Endothelial cell of umbilical vein (primary cell): Measurements from ENCODE around the gene SYNE1. TPM values are rescaled to one million over a fixed set of nuclear protein-coding genes. Genes with fewer than 3 reads are reported as not detected.

Experiments used
- BruUV-seq: library from RNA; stranded (reverse); fragments of 400-500 nt; replicated peaks from 2 replicates; lab custom pipeline; 2021; lab: Mats Ljungman, UMichigan
- CTCF ChIA-PET: fragments of 300-600, 350-600 bp; sonication (Branson Sonifier 250); formaldehyde crosslinking; loops from one replicate; lab custom pipeline; 2021; ENCODE audit warnings: antibody characterized with exemption, inconsistent platforms; lab: Charles Lee
- POLR2A ChIA-PET: fragments of 300-600, 350-600 bp; sonication (Branson Sonifier 250); formaldehyde crosslinking; loops from one replicate; lab custom pipeline; 2021; ENCODE audit warnings: antibody characterized with exemption, inconsistent platforms; lab: Charles Lee
- DNase-seq: peaks from one replicate; pipeline ENCODE4 v3.0.0-alpha.2; 2011; ENCODE audit warnings: low read depth, low spot score
- FAIRE-seq: peaks from 2 replicates; lab custom pipeline; 2011; peaks lifted over from hg19 to GRCh38; lab: Jason Lieb, UNC
- H2AFZ ChIP-seq: 2 replicates; pipeline ENCODE4 v1.6.0; 2012; ENCODE audit warnings: low read depth, low read length, control low read depth, inconsistent platforms
- H3K27ac ChIP-seq: 2 replicates; pipeline ENCODE4 v1.5.1; 2011; ENCODE audit warnings: low read depth, mild to moderate bottlenecking, control low read depth, low read length, moderate library complexity; ENCODE audit not compliant: insufficient read depth
- H3K27me3 ChIP-seq, 2 experiments: 2 replicates each; pipeline versions ENCODE4 v1.6.0 to v1.6.1; 2011; ENCODE audit warnings: low read length in 2 of 2, mixed read lengths in 1 of 2; ENCODE audit not compliant: control insufficient read depth in 2 of 2, insufficient read depth in 2 of 2
- H3K36me3 ChIP-seq, 2 experiments: 2 replicates in 1 of 2; 3 replicates in 1 of 2; pipeline ENCODE4 v1.5.1; 2011; ENCODE audit warnings: low read length in 2 of 2, mild to moderate bottlenecking in 1 of 2, moderate library complexity in 1 of 2; ENCODE audit not compliant: control insufficient read depth in 2 of 2, insufficient read depth in 2 of 2; ENCODE audit errors: extremely low read depth in 1 of 2
- H3K4me1 ChIP-seq: 3 replicates; pipeline ENCODE4 v1.5.1; 2011; ENCODE audit warnings: mild to moderate bottlenecking, low read length; ENCODE audit not compliant: control insufficient read depth, insufficient read depth; ENCODE audit errors: extremely low read depth
- H3K4me2 ChIP-seq: 2 replicates; pipeline ENCODE4 v1.6.1; 2011; ENCODE audit warnings: low read length, control low read depth, mixed read lengths; ENCODE audit not compliant: insufficient read depth
- H3K4me3 ChIP-seq, 3 experiments: fragments of 200-600 bp in 1 of 3; sonication (generic), shearing (Covaris generic) in 1 of 3; replicated peaks in 1 of 3; 2 replicates each; pipeline ENCODE4 v1.5.1; 2011 to 2016; ENCODE audit warnings: control low read depth in 3 of 3, low read length in 3 of 3, mild to moderate bottlenecking in 2 of 3, inconsistent platforms in 1 of 3, low read depth in 1 of 3, moderate library complexity in 1 of 3; ENCODE audit not compliant: insufficient read depth in 1 of 3
- H3K79me2 ChIP-seq: 2 replicates; pipeline ENCODE4 v1.6.0; 2012; ENCODE audit warnings: low read length, inconsistent platforms; ENCODE audit not compliant: control insufficient read depth, insufficient read depth
- H3K9ac ChIP-seq: replicated peaks from 2 replicates; pipeline ENCODE3; 2011; ENCODE audit warnings: low read length, control low read depth; ENCODE audit not compliant: insufficient read depth; ENCODE audit errors: extremely low read depth
- H3K9me1 ChIP-seq: replicated peaks from 3 replicates; pipeline ENCODE4 v1.6.0; 2011; ENCODE audit warnings: mild to moderate bottlenecking, low read length; ENCODE audit not compliant: control insufficient read depth, insufficient read depth; ENCODE audit errors: extremely low read depth
- H3K9me3 ChIP-seq: replicated peaks from 2 replicates; pipeline ENCODE4 v1.5.1; 2012; ENCODE audit warnings: low read length, inconsistent platforms; ENCODE audit not compliant: control insufficient read depth, insufficient read depth
- H4K20me1 ChIP-seq: replicated peaks from 2 replicates; pipeline ENCODE3; 2011; ENCODE audit warnings: mild to moderate bottlenecking, low read length; ENCODE audit not compliant: control insufficient read depth, insufficient read depth; ENCODE audit errors: extremely low read depth
- EZH2 ChIP-seq: IDR thresholded peaks from 2 replicates; pipeline ENCODE4 v1.6.1; 2012; ENCODE audit warnings: borderline replicate concordance, low read depth, mild to moderate bottlenecking, moderate library complexity, low read length, inconsistent platforms; ENCODE audit not compliant: severe bottlenecking
- MYC ChIP-seq: IDR thresholded peaks from one replicate; pipeline ENCODE4 v1.6.1; 2011; ENCODE audit warnings: mild to moderate bottlenecking, low read depth, low read length
- POLR2AphosphoS5 ChIP-seq: IDR thresholded peaks from 2 replicates; pipeline ENCODE4 v1.6.1; 2012; ENCODE audit warnings: low read depth, mild to moderate bottlenecking, control low read depth, low read length, moderate library complexity; ENCODE audit not compliant: insufficient read depth
- dilution Hi-C: fragments of 300-500 bp; cut with MboI; formaldehyde crosslinking; loops from one replicate; pipeline ENCODE4 v1.15.0; 2019; ENCODE audit warnings: low sequenced_read_pairs; ENCODE audit not compliant: extremely low pct_ligation_motif_present
- intact Hi-C: fragments of 100-400 bp; cut with micrococcal nuclease; formaldehyde crosslinking; loops from one replicate; pipeline ENCODE4 v1.10.0; 2022
- polyA plus RNA-seq, 4 experiments: library from polyadenylated mRNA; depleted of rRNA in 3 of 4; stranded (reverse) in 3 of 4; unstranded in 1 of 4; fragments of >200 nt; gene quantifications; 2 replicates each; pipeline versions ENCODE4 v1.2.1 to v1.2.3, GENCODE V29; 2011 to 2012; ENCODE audit warnings: missing spikeins in 1 of 4
- total RNA-seq: library from RNA; stranded (reverse); gene quantifications from 2 replicates; pipeline ENCODE4 v1.2.3, GENCODE V29; 2021
- TF ChIP-seq, protein P1 (sequence below), 2 donors: IDR thresholded peaks; 1 replicate in 1 of 2; 2 replicates in 1 of 2; pipeline ENCODE4 v1.5.1; 2011; ENCODE audit warnings: low read length in 2 of 2, mild to moderate bottlenecking in 2 of 2, moderate library complexity in 2 of 2, control low read depth in 1 of 2, inconsistent platforms in 1 of 2, low read depth in 1 of 2; ENCODE audit not compliant: insufficient read depth in 1 of 2; ENCODE audit errors: extremely low read depth in 1 of 2
- TF ChIP-seq, protein P2 (sequence below): IDR thresholded peaks from 2 replicates; pipeline ENCODE4 v1.6.1; 2011; ENCODE audit not compliant: insufficient read depth, insufficient read length

Gene SYNE1
- total and polyA plus RNA-seq, 2 donors (not counting 3 experiments of a cell fraction or from before 2014, with no cell fraction given), result 26.5 to 52.3 TPM

DNA sequence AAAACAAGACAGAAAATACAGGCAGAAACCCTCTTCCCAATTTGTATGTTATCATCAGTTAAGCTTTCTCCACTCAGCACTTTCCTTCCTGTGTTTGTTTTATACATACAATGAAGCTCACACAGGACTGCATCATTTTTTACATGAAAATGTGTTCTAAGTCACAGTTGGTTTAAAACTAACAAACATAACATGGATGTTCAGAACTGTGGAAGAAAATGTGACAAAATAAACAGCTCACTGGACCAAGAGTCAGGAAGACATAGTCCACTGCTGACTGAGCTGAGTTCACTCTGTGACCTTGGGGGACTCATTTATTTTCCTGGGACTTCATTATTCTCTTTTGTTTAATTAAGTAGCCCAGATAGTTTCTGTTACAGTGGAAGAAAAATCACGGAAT is 331.5 kb downstream of the SYNE1 start:
- ChIA-PET CTCF (interaction anchor here (1.1 to 2.8 kb wide), 4 partner anchors 9 to 51 kb away, joined by 3 to 31 read pairs (median 6); no protein-coding TSS in a partner anchor), POLR2A (no interaction called here)
- dilution Hi-C loops (no loop called here), intact Hi-C loops (loop anchor here (10.0 kb wide), 2 partner anchors 649 to 699 kb away; partner anchors contain the start of gene MTRF1L)
- DNase-seq, result peak; percentile 77
- no peaks in the 10 kb centered on the region for H3K79me2 ChIP-seq
- peak overlapping the region; percentile 88 for H3K27ac ChIP-seq
- H3K27me3 ChIP-seq, result no peaks in the 10 kb centered on the region
- no peak overlapping the region for H3K4me3 ChIP-seq
- peak overlapping the region; percentile 13 for H3K4me2 ChIP-seq
- H3K36me3 ChIP-seq, result no peaks in the 10 kb centered on the region
- no peaks in the 10 kb centered on the region for H3K9me1 ChIP-seq
- H4K20me1 ChIP-seq, result no peaks in the 10 kb centered on the region
- TF ChIP-seq POLR2AphosphoS5 (no peak), MYC (no peak), EZH2 (no peak)
- TF ChIP-seq, protein P1, sequence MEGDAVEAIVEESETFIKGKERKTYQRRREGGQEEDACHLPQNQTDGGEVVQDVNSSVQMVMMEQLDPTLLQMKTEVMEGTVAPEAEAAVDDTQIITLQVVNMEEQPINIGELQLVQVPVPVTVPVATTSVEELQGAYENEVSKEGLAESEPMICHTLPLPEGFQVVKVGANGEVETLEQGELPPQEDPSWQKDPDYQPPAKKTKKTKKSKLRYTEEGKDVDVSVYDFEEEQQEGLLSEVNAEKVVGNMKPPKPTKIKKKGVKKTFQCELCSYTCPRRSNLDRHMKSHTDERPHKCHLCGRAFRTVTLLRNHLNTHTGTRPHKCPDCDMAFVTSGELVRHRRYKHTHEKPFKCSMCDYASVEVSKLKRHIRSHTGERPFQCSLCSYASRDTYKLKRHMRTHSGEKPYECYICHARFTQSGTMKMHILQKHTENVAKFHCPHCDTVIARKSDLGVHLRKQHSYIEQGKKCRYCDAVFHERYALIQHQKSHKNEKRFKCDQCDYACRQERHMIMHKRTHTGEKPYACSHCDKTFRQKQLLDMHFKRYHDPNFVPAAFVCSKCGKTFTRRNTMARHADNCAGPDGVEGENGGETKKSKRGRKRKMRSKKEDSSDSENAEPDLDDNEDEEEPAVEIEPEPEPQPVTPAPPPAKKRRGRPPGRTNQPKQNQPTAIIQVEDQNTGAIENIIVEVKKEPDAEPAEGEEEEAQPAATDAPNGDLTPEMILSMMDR (IDR thresholded peaks at IDR 0.05; ENCODE audit: extremely low read depth in 1 of 2, insufficient read depth in 1 of 2, low read depth in 1 of 2, low read length in 2 of 2), result no peak
- TF ChIP-seq, protein P2, sequence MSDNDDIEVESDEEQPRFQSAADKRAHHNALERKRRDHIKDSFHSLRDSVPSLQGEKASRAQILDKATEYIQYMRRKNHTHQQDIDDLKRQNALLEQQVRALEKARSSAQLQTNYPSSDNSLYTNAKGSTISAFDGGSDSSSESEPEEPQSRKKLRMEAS, result no peak
- H3K4me1 ChIP-seq, result peaks cover 20% of the 10 kb centered on the region
- FAIRE-seq, result peak; percentile 75
- no peaks in the 10 kb centered on the region for H3K9me3 ChIP-seq
- H3K9ac ChIP-seq, result peak overlapping the region; percentile 62
- H2AFZ ChIP-seq, result peak overlapping the region; percentile 85
- BruUV-seq, result TSS peak; percentile 10
